NCI-H2196 treated with DMSO at 0.1 percent for 48 hours (cell line): Measurements from ENCODE around the gene PTH1R.

ENCODE experiments used
- DNase-seq: peaks from one replicate; lab custom pipeline; 2025; ENCODE audit not compliant: unreplicated experiment; lab: John Stamatoyannopoulos, UW

The PTH1R gene

DNA sequence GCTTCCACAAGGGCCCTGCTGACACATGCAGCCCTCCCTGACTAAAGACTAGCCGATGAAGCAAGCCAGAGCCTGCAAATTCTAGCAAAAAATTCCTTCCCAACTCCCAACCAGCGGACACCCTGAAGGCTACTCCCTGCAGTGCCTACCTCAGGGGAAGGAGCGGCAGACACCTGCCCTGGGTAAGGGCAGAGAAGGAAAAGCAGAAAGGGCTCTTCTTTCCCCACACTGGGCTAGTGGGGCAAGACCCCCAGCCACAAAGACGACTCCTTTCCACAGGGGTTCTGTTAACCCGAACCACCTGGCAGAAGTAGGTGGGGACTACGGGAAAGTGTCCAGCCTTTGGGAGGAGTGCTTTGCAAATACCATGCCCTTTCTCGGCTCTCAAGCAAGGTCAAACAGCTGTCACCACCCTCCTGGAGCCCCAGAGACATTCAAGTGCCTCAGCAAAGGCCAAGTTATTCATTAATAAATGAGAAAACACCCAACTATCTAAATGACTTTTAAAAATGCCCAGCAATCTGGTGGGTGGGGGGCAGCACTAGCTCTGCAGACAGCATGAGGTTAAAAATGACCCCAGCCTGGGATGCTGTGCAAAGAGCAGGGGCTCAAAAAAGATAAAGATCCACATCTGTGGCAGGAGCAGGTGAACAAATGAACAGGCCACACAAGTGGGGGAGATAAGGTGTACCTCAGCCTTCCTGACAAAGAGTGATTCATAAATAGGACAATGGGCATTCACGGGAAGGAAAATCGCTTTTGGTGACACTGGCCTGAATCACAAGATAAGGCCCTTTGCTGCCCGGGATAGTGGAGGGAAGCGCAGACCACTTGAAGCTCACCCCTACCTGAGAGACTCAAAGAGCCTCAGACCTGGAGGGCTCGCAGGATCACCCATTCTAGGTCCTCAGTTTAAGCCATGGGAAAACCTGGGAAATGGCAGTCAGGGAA, 66.0 kb downstream of the PTH1R start:
- DNase-seq = no peak

DNA sequence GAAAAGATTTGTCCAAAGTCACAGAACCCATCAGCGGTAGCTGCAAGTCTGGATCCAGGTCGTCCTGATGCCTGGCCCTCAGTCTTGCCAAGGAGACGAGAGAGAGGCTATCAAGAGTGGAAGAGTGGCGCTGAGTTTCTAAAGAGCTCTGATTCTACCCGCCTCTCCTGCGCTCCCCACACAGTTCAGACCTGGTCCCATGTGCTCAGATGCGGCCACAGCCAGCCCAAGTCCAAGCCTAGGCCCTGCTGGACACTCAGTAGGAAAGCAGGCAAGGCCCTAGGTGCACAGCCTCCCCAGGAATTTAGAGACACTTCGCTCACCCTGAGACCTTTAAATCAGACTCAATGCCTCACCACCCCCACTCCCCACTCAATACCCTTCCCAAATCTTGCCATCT, 66.7 kb downstream of the PTH1R start:
- DNase-seq = no peak

DNA sequence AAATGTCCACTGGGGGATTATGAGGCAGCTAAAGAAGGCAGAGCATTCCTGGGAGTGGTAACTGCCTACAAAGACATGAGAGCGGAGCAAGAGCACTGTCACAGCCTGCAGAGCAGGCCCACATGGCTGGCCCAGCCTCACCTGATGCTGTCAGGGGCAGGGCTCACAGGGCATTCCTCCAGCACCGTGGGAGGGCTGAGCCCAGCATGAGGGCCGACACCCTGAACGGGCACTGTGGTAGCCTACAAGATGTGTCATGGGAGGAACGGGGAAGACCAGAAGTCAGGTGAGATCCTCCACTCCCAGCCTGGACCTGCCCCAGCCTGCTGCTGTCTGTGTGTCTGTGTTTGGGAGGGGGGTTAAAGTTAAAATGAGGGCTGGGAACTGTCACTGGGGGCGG, 68.9 kb downstream of the PTH1R start:
- no peak for DNase-seq

DNA sequence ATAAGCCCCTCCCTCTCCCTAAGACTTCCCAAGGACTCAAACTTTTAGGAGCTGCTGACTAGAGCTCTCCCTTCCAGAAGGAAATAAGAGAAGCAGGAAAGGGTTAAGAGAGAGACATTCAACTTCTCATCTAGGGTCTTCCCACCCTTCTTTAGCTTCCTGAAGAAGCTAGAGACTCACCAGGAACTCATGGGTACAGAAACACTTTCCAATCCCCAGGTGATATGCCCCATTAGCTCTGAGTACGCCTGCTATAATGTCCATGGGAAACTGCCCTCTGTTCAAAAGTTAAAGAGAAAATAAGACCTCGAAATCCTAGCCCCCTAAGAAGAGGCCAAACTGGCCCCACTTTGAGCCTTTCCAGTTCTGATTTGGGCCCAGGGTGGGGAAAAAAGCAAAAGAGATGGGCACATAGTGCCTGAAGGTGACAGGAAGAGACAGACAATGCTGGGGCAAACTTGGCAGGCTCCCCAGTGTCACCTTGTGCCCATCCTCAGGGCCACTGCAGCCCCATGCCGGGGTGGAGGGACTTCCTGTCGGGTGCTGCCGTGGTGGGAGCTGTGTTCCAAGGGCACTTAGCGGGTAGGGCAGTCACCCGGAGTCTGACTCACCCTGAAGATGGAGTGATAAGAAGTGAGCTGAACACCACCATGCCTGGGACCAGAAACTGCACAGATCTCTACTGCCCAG, 69.5 kb downstream of the PTH1R start:
- no peak for DNase-seq

DNA sequence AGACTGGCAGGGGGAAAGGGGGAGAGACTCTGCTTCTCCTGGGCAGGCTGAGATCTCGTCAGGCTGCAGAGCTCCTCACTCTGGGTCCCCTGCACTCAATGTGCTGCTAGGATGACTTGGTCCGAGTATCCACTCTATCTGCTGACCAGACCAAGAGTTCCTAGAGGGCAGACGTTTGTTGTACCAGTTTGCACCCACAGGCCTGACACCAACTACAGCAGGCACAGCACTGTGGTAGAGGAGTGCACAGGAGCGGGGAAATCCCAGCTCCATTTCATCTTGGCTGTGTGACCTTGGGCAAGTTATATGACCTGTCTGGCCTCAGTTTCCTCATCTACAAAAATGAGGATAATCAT, 70.0 kb downstream of the PTH1R start:
- no peak for DNase-seq

DNA sequence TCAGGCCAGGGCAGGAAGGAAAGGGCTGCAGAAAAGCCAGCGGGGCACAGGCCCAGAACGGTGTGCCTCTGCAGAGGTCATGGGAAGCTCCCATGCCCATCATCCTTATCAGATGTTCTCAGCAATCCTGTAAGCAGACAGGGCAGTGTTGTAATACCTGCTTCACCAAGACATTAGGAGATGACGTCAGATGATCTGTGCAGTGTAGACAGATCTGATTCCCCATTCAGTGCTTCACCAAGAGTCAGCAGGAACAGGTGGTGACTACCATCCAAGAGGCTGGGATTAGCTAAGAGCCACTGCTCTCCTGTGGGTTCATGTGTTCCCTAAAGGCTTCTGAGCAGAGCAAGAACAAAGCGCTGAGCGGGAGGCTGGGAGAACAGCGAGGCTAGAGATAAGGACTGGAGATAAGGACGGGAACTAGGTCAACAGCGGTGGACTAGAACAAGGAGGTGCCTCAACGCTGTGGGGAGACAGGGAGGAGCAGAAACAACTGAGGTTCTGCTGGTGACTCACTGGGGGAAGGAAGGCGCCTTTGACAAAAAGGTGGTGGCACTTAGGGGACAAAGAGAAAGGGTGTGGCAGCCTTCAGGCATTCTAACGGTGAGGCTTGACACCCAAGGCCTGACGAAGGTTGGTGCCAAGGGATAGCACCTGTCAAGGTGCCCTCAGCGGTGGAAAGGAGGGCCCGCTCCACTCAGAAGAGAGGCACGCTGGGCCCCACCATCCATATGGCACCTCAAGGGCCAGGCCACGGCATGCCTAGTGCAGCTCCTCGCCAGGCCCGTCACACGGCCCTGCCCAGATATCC, 70.7 kb downstream of the PTH1R start:
- DNase-seq = peak; percentile 12

DNA sequence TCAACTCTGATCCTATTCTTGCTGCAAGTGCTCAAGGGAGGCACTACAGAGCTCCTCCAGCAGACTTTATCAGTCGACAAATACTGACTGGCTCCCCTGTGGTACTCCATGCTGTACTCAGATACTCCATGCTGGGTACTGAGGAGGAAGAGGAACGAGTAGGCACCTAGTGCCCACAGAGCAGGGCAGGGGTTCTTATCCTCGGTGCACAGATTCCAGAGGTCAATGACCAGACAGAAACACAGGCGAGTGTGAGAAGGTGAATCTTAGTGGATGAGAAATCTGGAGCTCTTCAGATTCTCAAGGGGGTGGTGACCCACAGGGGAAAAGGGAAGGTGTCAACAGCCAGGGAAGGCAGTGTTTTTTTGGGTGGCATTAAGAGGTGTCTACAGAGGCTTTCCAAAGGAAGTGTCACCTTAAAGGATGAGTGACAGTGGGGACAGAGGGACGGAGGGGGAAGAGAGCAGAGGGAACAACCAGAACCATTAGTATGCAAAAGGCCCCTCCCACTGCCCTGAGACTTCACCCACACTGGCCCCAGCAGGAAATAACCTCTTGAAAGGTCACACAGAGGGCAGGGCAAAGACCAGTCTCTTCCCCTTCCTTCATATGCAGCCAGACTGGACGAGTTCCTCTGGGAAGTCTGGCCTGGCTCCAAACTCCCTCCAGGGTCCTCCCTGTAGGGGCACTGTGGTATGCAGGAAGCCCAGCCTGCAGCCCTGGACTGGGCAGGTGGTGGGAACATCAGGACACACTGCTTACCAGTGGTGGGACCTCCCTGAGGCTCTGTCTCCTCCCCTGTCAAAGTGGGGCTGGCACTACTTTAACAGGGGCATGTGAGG, 71.5 kb downstream of the PTH1R start:
- DNase-seq = no peak

DNA sequence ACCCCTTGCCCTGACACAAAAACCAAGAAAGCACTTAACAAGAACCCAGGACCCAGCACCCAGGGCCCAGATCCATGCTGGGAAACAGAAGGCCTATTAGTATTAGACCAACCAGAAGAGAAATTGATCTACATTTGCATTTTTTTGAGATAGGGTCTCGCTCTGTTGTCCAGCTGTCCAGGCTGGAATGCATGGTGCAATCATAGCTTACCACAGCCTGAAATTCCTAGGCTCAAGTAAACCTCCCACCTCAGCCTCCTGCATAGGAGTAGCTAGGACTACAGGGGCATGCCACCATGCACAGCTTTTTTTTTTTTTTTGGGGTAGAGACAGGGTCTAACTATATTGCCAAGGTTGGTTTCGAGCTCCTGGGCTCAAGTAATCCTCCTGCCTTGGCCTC, 72.7 kb downstream of the PTH1R start:
- DNase-seq = no peak

DNA sequence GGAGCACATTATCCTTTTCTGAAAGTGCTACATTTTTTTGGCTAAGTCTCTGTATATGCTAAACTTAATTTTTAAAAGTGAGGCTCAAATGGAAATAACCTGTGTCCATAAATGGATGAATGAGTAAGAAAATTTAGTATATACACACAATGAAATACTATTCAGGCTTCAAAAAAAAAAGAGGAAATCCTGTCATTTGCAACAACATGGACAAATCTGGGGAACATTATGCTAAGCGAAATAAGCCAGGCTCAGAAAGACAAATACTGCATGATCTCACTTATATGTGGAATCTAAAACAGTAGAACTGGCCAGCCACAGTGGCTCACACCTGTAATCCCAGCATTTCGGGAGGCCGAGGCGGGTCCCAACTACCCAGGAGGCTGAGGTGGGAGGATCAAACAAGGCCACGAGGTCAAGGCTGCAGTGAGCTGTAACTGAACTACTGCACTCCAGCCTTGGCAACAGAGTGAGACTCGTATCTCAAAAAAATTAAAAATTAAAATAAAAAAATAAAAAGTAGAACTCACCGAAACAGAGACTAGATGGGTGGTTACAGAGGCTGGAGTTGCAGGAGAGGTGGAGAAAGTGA, 73.2 kb downstream of the PTH1R start:
- no peak for DNase-seq

DNA sequence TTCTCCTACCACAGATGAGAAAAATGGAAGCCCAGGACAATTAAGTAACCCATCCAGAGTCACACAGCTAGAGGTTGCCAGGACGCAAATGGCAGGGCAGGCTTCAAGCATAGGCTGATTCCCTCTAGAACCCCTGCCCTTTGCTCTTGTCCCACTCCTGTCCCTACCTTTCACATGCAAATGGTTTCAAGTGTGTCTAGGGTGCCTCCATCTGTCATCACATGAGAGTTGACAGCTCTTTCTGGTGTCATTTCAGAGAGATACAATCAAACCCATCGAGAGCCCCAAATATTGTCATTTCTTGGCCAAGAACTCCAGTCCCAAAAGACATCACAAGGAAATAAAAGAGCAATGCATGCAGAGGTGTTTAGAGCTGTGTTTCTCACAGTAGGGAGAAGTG, 75.3 kb downstream of the PTH1R start:
- DNase-seq = no peak
